ENCODE measurements around the gene RMND5A. TPM values are rescaled to one million over a fixed set of nuclear protein-coding genes. Genes with fewer than 3 reads are reported as not detected.

RMND5A gene
- total RNA-seq, 1 donor from 2014 or later = 25.6 TPM

DNA sequence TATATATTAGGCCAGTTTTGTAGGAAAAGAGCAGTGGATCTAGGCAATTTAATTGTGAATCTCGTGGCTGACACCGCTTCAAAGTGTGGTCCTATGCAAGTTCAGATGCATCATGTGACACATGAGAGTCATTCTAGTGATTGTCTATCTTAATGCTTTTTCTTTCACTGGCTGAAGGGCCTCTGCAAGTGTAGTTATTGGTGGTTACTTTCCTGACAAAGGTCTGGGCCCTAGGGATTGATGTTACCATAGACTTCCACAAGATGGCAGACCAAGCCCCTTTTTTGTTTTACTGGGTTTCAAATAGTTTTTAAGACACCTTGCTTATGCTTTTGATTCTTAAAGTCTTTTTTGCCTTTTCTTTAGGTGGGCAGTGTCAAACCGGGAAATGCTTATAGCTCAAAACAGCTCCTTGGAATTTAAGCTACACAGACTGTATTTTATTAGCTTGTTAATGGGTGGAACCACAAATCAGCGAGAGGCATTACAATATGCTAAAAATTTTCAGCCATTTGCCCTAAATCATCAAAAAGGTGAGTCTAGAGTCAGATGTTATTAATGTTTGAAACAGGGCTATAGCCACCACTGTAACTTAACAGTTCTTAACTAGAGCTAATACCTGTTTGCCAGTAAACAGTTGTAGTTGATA, 44.7 kb downstream of the RMND5A start:
- intact Hi-C loops (cut with micrococcal nuclease) = loop anchor here (1.0 kb wide), 1 partner anchor 44 kb away; no protein-coding TSS in a partner anchor

DNA sequence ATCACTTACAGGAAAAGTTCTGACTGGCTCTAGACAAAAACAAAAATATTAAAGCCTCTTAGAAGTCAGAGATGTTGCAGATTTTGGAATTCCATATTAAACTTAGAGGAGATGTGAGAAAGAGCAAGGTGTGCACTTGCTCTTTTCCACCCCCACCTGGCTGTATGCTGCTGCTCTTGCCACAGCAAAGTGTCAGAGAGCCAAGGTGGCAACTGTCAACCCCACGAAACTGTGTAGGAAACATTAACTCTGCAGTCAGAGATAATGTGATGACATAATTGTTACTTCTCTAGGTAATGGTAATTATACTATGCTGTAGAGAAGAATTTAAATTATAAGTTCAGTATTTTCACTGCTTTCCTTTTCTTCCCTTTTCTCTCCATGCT, 45.2 kb downstream of the RMND5A start:
- intact Hi-C loops (cut with micrococcal nuclease) = no loop called here

DNA sequence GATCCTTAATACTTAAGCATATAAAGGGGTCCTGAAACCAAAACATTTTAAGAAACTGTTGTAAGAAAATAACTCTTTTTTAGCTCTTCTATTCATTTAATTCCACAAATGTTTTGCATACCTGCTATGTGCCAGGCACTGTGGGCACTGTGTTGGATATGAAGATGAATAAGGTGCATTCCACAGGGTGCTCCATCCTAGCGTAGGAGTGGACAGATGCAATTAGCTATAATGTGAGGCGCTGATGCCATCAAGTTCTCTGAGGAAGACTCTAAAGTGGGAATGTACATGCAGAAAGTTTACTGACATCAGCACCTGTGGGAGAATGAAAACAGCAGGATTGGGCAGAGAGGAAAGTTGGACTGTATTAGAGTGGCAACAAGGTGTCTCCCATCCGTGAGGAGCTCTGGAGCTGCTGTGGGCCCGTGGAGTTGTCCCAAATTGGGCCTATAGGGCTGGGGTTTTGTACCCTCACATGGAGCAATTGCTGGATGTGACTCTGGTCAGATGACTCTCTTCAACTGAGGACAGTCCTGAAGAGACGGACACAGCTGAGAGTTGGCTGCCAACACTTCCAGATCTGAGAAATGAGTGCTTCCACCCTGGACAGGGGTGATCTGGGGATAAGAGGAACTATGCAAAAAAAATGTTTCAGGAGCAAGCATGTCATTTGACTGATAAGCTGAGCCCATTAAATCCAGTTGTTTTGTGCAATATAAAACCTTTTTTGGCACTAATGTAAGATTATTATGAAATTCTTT, 48.3 kb downstream of the RMND5A start:
- intact Hi-C loops (cut with micrococcal nuclease) = no loop called here

DNA sequence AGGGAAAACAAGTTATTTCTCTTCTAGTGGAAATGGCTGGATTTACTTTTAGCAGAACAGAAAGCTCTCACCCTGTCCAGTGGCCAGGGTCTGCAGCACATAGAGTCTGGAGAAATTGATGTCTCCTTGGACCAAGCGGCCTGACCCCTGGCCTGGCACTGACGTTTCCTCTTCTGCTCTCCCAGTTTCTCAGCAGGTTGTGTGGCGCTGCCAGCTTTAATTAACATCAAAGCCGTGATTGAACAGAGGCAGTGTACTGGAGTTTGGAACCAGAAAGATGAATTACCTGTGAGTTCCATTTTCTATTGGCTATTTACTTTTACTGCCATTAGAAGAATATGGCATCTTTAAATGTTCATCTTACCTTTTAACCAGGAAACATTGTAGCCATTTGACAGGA, 49.7 kb downstream of the RMND5A start:
- intact Hi-C loops (cut with micrococcal nuclease) = no loop called here

DNA sequence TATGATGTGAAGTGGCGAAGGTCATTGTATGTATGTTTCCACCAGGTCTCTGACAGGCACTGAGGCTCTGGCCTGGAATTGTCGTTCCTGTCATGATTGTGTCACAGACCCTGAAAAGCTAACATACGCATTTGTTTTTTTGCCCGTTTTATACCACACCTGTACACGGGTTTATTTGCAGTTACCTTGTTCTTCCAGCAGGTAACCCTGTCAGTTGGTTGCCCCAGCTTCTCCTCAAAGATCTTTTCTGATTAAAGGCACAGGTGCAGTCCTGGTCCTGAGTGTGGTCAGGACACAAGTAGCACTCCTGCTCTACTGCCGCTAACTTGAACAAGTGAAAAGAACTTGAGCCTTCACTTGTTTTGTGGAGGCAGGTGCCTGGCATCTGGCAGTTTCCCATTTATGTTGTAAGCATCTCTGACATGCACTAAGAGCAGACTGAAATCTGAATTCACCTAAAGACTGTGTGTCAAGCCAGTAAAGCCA, 50.8 kb downstream of the RMND5A start:
- intact Hi-C loops (cut with micrococcal nuclease) = no loop called here

DNA sequence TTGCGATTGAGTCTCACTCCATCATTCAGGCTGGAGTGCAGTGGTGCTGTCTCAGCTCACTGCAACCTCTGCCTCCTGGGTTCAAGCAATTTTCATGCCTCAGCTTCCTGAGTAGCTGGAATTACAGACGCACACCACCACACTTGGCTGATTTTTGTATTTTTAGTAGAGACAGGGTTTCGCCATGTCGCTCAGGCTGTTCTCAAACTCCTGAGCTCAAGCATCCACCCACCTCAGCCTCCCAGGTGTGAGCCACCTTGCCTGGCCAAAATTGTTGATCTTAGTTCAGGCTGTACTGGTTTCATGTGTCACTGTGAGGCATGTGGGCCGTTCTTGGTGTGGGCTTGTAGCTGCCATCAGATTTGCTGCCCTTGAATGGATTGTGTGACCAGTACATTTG, 52.5 kb downstream of the RMND5A start:
- intact Hi-C loops (cut with micrococcal nuclease) = no loop called here

DNA sequence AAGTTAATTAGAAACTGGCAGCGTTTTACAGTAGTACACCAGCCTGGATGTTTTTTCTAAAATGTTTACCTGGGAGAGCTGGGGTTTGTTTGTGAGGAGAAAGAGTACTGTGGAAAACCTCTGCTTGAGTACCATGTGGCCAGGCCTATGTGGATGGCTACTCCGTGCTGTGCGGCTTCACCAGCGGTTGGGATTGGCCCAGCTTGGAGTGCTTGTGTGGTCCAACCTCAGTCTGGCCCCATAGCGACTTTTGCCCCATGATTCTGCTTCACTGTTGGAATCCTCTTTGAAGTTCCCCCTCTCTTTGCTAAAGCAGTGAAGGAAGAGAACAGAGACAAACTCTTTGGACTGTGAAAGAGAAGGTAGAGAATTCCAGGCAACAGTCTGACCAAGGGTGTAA, 54.8 kb downstream of the RMND5A start:
- intact Hi-C loops (cut with micrococcal nuclease) = no loop called here

DNA sequence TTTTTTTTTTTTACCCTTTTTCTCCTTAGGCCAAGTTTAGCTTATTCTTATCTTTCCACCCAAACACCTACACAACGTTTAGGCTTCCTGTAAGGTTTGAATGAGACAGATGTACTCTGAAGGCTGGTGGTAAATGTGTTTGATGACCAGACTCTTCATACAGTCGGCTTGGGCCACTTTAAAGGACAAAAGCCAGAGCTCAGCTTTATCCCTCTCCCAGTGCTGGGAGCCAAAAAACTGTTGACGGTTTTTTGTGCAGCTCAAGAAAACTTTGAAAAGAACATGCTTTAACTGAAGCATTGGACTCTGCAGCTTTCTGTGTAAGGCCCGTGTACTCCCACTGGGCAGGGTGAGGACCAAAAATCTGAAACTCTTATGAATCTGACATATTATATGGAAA, 55.2 kb downstream of the RMND5A start:
- intact Hi-C loops (cut with micrococcal nuclease) = no loop called here

DNA sequence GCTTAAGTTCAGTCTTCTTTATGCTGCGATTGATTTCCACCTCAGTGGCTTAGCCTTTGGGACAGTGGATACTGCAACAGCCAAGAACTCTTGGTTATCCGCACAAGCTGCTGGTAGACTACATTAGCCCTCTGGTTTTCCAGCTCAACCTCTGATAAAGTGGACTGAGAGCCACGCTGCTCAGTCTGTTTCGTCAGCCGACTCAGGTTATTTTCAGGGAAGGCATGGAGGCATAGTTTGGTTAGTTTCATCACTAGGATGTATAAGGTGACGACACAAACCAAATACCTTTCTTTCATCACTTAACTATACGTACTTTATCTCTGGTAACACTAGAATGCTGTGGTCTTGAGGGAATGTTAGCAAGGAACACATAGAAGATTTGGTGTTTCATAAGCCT, 56.4 kb downstream of the RMND5A start:
- intact Hi-C loops (cut with micrococcal nuclease) = no loop called here

DNA sequence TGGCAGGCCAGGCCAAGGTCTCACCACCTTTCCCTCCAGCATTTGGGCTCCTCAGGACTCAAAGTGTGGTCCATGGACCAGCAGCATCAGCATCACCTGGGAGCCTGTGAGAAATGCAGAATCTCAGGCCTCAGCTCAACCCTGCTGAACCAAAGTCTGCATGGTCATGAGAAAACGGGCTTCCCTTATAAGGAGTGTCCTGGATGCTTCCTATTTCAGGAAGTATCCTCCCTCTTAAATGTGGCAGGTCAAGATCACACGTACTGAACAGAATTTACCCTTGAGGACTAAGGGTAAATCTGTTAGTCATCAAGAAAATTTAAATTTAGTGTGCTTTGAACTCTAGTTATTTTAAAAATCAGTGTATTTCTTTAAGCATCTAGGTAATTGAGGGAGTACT, 58.9 kb downstream of the RMND5A start:
- intact Hi-C loops (cut with micrococcal nuclease) = no loop called here

DNA sequence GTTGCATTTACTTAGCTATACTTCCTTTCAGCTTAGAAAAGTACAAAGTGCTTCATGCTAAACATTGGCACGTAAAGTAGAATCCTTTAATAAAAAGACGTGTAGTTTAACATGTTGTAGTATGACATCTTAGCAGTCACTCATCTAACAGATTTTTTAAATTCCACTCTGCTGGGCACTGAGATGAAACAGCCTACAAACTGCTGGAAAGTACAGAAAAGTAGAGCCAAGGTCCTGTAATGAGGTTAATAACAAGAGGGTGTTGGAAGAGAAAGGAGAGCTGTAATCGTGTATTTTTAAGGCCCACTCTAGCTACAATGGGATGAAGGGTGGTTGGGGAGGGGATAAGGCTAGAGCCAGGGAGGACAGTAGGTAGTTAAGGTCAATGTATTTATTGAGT, 59.9 kb downstream of the RMND5A start:
- intact Hi-C loops (cut with micrococcal nuclease) = no loop called here

DNA sequence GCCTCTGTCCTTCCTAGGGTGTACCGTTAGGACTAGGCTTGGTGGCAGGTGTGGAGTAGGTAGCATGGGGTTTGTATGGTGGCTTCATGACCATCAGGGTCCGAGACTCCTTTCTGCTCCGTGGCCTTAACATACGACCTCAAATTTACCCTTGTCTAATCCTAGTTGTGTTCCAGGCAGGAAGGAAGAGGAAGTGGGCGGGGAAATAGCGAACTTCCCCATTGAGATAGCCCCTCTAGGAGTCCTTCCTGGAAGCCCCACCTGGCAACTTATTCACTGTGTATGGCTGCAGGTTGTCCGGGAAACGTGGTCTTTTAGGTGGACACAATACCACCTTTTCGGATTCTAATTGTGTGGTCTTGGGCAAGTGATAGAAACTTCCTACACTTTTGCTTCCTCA, 61.3 kb downstream of the RMND5A start:
- intact Hi-C loops (cut with micrococcal nuclease) = no loop called here

DNA sequence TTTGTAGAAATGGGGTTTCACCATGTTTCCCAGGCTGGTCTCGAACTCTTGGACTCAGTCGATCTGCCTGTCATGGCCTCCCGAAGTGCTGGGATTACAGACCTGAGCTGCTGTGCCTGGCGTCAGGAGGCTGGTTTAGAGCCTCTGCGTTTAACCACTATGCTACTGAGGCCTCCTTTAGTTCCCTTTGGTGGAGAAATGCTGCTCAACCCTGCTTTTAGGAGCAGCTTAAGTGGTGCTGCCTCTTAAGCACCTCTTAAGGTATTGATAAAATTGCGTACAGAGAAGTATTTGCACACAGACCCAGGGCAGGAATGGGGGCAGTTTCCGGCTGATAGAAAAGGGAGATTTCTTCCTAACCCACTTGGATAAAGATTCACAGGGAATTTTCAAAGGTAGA, 62.7 kb downstream of the RMND5A start:
- intact Hi-C loops (cut with micrococcal nuclease) = no loop called here

DNA sequence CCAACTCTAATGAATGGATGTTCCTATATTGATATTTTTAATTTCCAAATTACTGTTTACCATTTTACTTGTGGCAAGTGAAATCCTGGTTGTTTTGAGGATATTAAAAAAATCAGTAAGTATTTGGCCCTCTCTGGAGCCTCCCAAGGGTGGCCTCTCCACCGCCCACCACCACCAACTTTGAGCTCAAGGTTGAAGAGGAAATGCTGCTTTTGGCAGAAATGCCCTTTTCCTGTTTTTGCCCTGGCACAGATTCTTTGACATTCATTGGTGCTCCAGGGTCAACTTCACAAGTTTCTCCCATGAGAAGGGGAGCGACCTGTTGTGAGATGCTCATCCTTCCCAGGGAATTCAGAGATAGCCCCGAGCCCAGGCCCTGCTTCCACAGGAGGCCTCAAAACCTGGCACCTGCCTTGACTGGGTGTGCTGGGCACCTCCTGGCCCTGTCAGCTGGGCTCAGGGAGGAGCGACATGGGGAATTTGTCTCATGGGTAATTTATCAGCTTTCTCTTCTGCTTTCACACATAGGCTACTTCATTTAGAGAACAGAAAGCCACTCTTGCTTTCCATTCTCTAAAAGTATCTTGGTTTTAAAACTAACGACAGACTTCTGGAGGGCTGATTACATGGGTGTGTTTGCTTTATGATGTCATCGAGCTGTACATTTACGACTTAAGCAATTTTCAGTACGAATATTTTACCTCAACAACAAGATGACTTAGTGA, 63.7 kb downstream of the RMND5A start:
- intact Hi-C loops (cut with micrococcal nuclease) = no loop called here

DNA sequence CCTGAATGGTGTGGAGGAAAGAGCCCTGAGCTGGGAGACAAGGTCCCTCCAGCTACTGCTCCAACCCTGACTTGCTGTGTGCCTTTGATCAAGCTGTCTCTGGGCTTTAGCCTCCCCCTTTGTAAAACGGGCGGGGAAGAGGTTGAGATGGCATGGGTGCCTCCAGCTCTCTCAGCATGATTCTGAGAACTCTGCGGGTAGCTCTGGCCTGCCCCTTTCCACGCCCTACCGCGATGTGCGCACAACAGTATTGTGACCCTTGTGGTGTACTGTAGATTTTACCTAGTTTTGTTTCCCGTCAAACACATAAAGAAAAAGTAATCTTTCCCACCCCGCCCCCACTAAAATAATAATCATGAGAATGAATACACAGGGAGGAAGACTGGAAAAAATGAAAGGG, 65.4 kb downstream of the RMND5A start:
- intact Hi-C loops (cut with micrococcal nuclease) = no loop called here

DNA sequence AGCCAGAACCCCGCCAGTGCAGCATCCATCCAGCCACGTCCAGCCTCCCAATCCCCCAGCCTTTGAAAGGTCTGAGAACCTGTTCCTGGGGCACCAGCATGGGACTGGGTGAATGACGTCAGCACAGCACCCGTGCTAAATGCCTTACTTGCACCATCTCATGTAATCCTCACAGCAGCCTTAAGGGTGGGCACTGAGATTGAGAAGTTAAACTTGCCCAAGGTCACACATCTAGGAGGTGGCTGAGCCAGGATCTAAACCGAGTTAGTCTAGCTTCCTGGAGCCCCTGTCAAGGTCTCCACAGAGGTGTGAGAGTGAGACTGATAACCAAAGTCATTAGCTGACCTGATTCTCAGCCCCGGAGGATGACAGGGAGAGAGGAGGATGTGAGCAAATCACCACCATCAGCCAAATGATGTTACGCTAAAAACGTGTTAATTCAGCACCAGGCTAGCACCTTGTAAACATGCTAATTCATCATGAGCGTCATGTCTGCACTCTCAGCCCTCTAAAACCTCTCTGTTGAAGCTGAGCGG, 66.0 kb downstream of the RMND5A start:
- intact Hi-C loops (cut with micrococcal nuclease) = no loop called here

DNA sequence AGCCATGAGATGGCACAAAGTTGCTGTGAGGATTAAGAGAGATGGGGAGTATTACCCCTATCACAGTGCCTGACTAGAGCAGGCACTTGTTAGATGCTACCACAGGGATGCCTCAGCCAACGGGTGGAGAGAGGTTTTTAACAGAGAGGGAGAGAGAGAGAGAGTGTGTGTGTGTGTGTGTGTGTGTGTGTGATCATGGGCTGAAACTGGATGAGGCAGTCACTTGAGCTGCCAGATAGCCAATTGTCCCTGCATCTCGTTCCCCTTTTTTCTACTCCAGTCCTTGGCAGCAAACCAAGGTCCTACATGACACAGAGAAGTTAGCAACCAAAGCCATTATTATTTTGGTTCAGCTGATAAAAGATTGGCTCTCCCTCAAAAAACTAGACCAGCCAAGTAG, 67.6 kb downstream of the RMND5A start:
- intact Hi-C loops (cut with micrococcal nuclease) = no loop called here

DNA sequence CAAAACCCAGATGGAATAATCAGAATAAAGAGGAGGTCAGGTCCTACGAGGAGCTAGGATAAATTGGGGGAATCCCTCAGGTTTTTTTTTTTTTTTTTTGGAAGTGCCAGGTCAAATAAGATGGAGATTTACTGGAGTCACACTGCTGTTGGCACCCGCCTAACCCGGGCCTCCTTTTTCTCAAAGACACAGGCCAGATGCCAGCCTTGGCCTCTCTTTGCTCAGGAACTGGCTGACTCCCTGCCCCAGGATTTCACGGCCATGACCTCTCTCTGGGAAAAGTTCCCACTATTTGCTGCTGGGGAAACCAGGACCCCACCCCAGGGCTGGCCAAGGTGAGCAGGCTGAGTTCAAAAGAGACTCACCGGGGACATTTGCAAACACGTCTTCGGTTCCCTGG, 68.1 kb downstream of the RMND5A start:
- intact Hi-C loops (cut with micrococcal nuclease) = no loop called here

DNA sequence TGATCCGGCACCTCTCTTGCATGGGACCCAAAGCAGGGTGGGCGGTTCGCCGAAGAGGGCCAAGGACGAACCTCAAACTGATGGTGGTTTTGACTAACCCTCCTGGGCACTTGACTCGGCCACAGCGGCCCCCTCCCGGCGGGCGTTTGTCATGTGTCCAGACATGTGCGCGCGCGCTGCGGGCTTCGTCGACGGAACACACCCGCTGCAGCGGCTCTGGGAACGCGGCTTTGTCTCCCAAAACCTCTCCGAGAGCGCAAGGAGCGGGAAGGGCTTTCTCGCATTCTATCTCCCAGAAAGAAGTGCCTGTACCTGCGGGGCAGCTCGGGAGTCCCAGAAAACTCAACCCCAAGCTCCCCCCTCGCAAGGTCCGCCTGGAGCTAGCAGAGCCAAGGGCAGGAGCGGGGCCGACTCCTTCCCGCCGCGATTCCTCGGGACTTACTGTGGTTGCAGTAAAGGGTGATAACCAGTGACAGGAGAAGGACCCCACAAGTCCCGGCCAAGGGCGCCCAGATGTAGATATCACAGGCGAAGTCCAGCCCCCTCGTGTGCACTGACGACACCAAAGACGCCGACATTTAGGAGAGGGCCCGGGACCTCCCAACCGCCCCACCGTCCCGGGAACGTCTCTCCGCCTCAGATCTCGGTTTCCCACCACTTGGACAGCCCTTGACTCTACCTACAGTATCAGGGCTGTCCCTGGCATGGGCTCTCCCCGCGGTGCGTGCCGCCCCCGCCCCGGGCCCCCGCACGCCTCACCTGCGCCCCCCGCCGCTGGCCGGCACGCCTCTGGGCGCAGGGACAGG, 69.0 kb downstream of the RMND5A start:
- intact Hi-C loops (cut with micrococcal nuclease) = no loop called here

DNA sequence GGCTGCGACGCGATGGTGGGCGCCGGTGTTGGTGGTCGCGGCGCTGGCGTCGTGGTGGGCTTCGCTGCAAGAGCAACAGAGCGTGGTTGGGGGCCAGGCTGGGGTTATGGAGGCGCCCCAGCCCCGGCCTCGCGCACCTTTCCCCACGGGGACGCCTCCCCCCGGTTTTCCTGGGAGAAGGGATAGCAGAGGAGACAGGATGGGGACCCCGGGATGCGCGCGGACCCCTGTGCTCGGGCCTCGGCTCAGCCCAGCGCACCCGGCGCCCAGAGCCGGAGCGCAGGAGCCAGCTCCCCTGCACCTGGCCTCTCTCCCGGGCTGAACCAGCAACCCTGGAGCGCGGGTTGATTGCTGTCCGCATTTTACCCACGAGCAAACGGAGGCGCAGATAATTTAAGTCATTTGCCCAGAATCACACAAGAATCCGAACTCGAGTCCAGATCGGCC, 69.6 kb downstream of the RMND5A start:
- intact Hi-C loops (cut with micrococcal nuclease) = no loop called here

DNA sequence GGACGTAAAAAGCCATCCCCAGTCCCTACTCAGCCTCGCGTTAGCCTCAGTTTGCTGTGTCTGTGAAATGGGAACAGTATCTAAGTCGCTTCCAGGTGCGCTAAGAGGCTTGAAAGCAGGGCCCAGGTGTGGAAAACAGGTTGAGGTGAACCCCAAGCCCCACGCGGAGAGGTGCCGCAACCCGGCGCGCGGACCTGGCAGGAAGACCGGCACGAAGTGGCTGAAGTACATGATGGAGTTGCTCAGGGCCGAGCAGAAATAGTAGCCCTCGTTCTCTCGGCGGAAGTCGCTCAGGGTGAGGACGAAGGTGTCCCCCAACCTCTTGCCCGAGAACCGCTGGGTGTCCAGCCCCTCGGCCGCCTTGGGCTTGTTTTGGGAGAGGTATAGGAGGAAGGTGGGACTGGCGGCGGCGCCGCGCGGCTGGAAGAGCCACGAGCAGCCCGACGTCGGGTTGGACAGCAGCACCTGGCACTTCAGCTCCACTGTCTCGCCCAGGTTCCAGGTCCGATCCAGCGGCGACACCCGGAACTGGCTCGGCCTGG, 70.1 kb downstream of the RMND5A start:
- intact Hi-C loops (cut with micrococcal nuclease) = no loop called here

Measured in T-helper 1 cell treated with Interleukin-12 subunit alpha and Interleukin-12 subunit beta and Interleukin-4 antibody, amounts not matched to agents 30 ng/mL and 1 ng/mL, for 36 hours (primary cell).